GM12878 (cell line): ENCODE measurements around the gene LYPD4. TPM values are rescaled to one million over a fixed set of nuclear protein-coding genes. Genes with fewer than 3 reads are reported as not detected.

Experiments used
- ATAC-seq: fragments of 200-7000 bp; cut with Tn5 transposase; 3 replicates; pipeline ENCODE4 v1.9.1; 2020; ENCODE audit warnings: mild to moderate bottlenecking, moderate library complexity
- BruUV-seq: library from RNA; stranded (reverse); fragments of 400-500 nt; replicated peaks from 2 replicates; lab custom pipeline; 2021; lab: Mats Ljungman, UMichigan
- CTCF ChIA-PET: fragments of 300-600 bp; sonication (Branson Sonifier 250); formaldehyde crosslinking; extraction: SDS; loops from one replicate; lab custom pipeline; 2021; ENCODE audit warnings: inconsistent platforms; lab: Yijun Ruan, JAX
- POLR2A ChIA-PET: fragments of 350-600 bp; formaldehyde crosslinking; extraction: SDS; loops from one replicate; lab custom pipeline; 2021; ENCODE audit warnings: inconsistent platforms; lab: Charles Lee
- RAD21 ChIA-PET: fragments of 300-600 bp; sonication (Branson Sonifier 250); formaldehyde crosslinking; loops from one replicate; lab custom pipeline; 2023; ENCODE audit warnings: antibody characterized with exemption; ENCODE audit not compliant: unreplicated experiment; lab: Charles Lee
- SMC1A ChIA-PET: fragments of 300-600 bp; sonication (Branson Sonifier 250); formaldehyde crosslinking; loops from one replicate; lab custom pipeline; 2023; ENCODE audit not compliant: unreplicated experiment, uncharacterized antibody; lab: Charles Lee
- DNase-seq: peaks from one replicate; pipeline ENCODE4 v3.0.0-alpha.2; 2011; ENCODE audit warnings: low read depth, low spot score
- FAIRE-seq: peaks from 3 replicates; lab custom pipeline; 2011; peaks lifted over from hg19 to GRCh38; lab: Jason Lieb, UNC
- H2AFZ ChIP-seq: 2 replicates; pipeline ENCODE4 v1.6.0; 2011; ENCODE audit warnings: low read depth, low read length, control low read depth; ENCODE audit not compliant: control insufficient read depth
- H3K27ac ChIP-seq: 2 replicates; pipeline ENCODE4 v1.5.1; 2011; ENCODE audit warnings: control low read depth; ENCODE audit not compliant: control insufficient read depth, insufficient read depth
- H3K27me3 ChIP-seq, 2 experiments: replicated peaks in 1 of 2; 2 replicates each; pipeline versions ENCODE4 v1.6.0 to v1.6.1; 2011; ENCODE audit warnings: low read length in 1 of 2; ENCODE audit not compliant: control insufficient read depth in 2 of 2, insufficient read depth in 2 of 2
- H3K36me3 ChIP-seq, 2 experiments: 2 replicates each; pipeline ENCODE4 v1.5.1; 2011; ENCODE audit warnings: low read length in 1 of 2; ENCODE audit not compliant: control insufficient read depth in 2 of 2, insufficient read depth in 2 of 2
- H3K4me1 ChIP-seq: 2 replicates; pipeline ENCODE4 v1.6.1; 2011; ENCODE audit warnings: mild to moderate bottlenecking, low read length, moderate library complexity, mixed read lengths; ENCODE audit not compliant: control insufficient read depth, insufficient read depth
- H3K4me2 ChIP-seq: 2 replicates; pipeline ENCODE4 v1.6.0; 2011; ENCODE audit warnings: control low read depth; ENCODE audit not compliant: control insufficient read depth, insufficient read depth
- H3K4me3 ChIP-seq: fragments of 200-600 bp; sonication (generic); 2 replicates; pipeline ENCODE4 v1.5.1; 2016
- H3K79me2 ChIP-seq: 2 replicates; pipeline ENCODE4 v1.6.0; 2011; ENCODE audit warnings: low read length; ENCODE audit not compliant: control insufficient read depth, insufficient read depth
- H3K9ac ChIP-seq: 2 replicates; pipeline ENCODE4 v1.8.0; 2011; ENCODE audit warnings: low read length, control low read depth, mixed read lengths; ENCODE audit not compliant: control insufficient read depth, insufficient read depth
- H3K9me3 ChIP-seq: replicated peaks from 3 replicates; pipeline ENCODE4 v1.5.1; 2011; ENCODE audit warnings: mild to moderate bottlenecking, low read length; ENCODE audit not compliant: control insufficient read depth, insufficient read depth
- H4K20me1 ChIP-seq: 2 replicates; pipeline ENCODE4 v1.6.0; 2011; ENCODE audit not compliant: control insufficient read depth, insufficient read depth
- ASH2L ChIP-seq: fragments of 300-600, 200-600 bp; sonication (generic); IDR thresholded peaks from 2 replicates; pipeline ENCODE4 v1.6.1; 2017; ENCODE audit warnings: low read depth, mild to moderate bottlenecking, borderline replicate concordance
- CEBPB ChIP-seq, 2 experiments: fragments of 150-350 bp in 1 of 2; IDR thresholded peaks; 2 replicates each; pipeline ENCODE4 v1.6.1; 2012 to 2014; ENCODE audit warnings: low read depth in 2 of 2, low read length in 2 of 2, borderline replicate concordance in 1 of 2, inconsistent platforms in 1 of 2
- FOS ChIP-seq: IDR thresholded peaks from 3 replicates; pipeline ENCODE4 v1.6.1; 2011; ENCODE audit warnings: borderline replicate concordance; ENCODE audit not compliant: insufficient read length; ENCODE audit errors: extremely low read depth
- KDM1A ChIP-seq: fragments of 200-600 bp; sonication (generic); IDR thresholded peaks from 2 replicates; pipeline ENCODE4 v1.6.1; 2016; ENCODE audit warnings: borderline replicate concordance
- PRDM15 ChIP-seq: fragments of 450-650 bp; formaldehyde crosslinking; IDR thresholded peaks from 2 replicates; pipeline ENCODE4 v1.4.0; 2020; ENCODE audit warnings: mild to moderate bottlenecking, moderate library complexity
- SMC3 ChIP-seq: IDR thresholded peaks from 2 replicates; pipeline ENCODE4 v1.6.1; 2011; ENCODE audit warnings: low read length, improper control_type of control experiment, borderline replicate concordance
- TCF3 ChIP-seq: IDR thresholded peaks from 2 replicates; pipeline ENCODE4 v1.6.1; 2012; ENCODE audit warnings: low read depth, mild to moderate bottlenecking, low read length, borderline replicate concordance; ENCODE audit not compliant: insufficient read depth
- ZBTB33 ChIP-seq: fragments of 450-650 bp; IDR thresholded peaks from 2 replicates; pipeline ENCODE4 v1.6.1; 2017; ENCODE audit warnings: mild to moderate bottlenecking
- ZBTB4 ChIP-seq: fragments of 450-650 bp; formaldehyde crosslinking; IDR thresholded peaks from 2 replicates; pipeline ENCODE4 v1.4.0; 2022; ENCODE audit warnings: mild to moderate bottlenecking, moderate library complexity
- ZNF592 ChIP-seq: fragments of 450-650 bp; IDR thresholded peaks from 2 replicates; pipeline ENCODE4 v1.6.1; 2017; ENCODE audit warnings: mild to moderate bottlenecking, moderate library complexity
- WGBS: methylation state at CpG from one replicate; pipeline ENCODE4 v1.1.6; 2016; ENCODE audit warnings: low lambda C conversion rate; ENCODE audit not compliant: insufficient replicate concordance, insufficient coverage; ENCODE audit errors: missing lambda C conversion rate; 5-methylcytosine and 5-hydroxymethylcytosine counted together
- in situ Hi-C: fragments of 300-500 bp; cut with MboI; formaldehyde crosslinking; loops from 9 replicates; pipeline ENCODE4 v1.14.3; 2018; ENCODE audit warnings: mixed read lengths
- intact Hi-C: fragments of 100-400 bp; cut with micrococcal nuclease; formaldehyde crosslinking; loops from one replicate; pipeline ENCODE4 v1.14.2; 2022; ENCODE audit not compliant: unreplicated experiment
- polyA plus RNA-seq, 11 experiments: library from polyadenylated mRNA; depleted of rRNA in 4 of 11; unstranded in 6 of 11; stranded (reverse) in 5 of 11; fragments of >200 nt; fragmentation: Nextera tagmentation in 4 of 11; fragmentation: Illumina TruSeq in 1 of 11; extraction: Ambion mirVana in 4 of 11; extraction: Trizol in 1 of 11; gene quantifications; 1 replicate in 1 of 11; 2 replicates in 10 of 11; pipeline versions ENCODE4 v1.2.1 to v1.2.3, GENCODE V29; 2011 to 2016; ENCODE audit warnings: inconsistent platforms in 2 of 11, missing spikeins in 2 of 11, low read depth in 1 of 11
- total RNA-seq, 4 experiments: library from RNA; depleted of rRNA in 3 of 4; stranded (reverse); fragments of >200 nt in 3 of 4; fragmentation: Illumina TruSeq in 1 of 4; extraction: Trizol in 1 of 4; gene quantifications; 2 replicates each; pipeline versions ENCODE4 v1.2.1 to v1.2.3, GENCODE V29; 2013 to 2021

Gene LYPD4
- total and polyA plus RNA-seq, 10 of the 15 experiments (the other 5 are each of a cell fraction or from before 2014, with no cell fraction given), result not detected

- DNase-seq (no peak), ATAC-seq (no peak), FAIRE-seq (no peak)
- BruUV-seq, result no TSS peak
- Histone ChIP-seq H2AFZ (no peak overlapping the region), H3K9ac (no peak overlapping the region), H3K9me3 (no peaks in the 10 kb centered on the region), H3K4me2 (no peak overlapping the region), H3K79me2 (no peaks in the 10 kb centered on the region), H3K4me3 (no peak overlapping the region), H4K20me1 (no peaks in the 10 kb centered on the region), H3K36me3 (no peaks in the 10 kb centered on the region), H3K4me1 (no peaks in the 10 kb centered on the region), H3K27me3 (peaks cover 0 to 1% of the 10 kb centered on the region in 2 experiments; a peak in 2 of 4 replicates), H3K27ac (no peak overlapping the region)
- POLR2A ChIA-PET, result no interaction called here
- WGBS, result 72% methylated on average over 10 of the region's 23 CpGs
- in situ Hi-C loops, result no loop called here
- intact Hi-C loops, result no loop called here
- RAD21 ChIA-PET, result no interaction called here
- SMC1A ChIA-PET, result no interaction called here
- CTCF ChIA-PET, result no interaction called here
- TF ChIP-seq TCF3, result no peak
- no peak for TF ChIP-seq FOS
- TF ChIP-seq ASH2L, result no peak
- TF ChIP-seq PRDM15 (CRISPR knock-in tag), result no peak
- TF ChIP-seq ZNF592, result no peak
- TF ChIP-seq ZBTB33, result no peak
- no peak for TF ChIP-seq ZBTB4
- no peak for TF ChIP-seq KDM1A
- no peak for TF ChIP-seq CEBPB (IDR thresholded peaks at IDR 0.05; ENCODE audit: borderline replicate concordance in 1 of 2, low read depth in 2 of 2, low read length in 2 of 2)
- no peak for TF ChIP-seq SMC3
Observed at GRCh38 chr19:41845051-41845590, 638 bp upstream of the LYPD4 start.
